HepG2 (cell line): ENCODE measurements around the gene ST6GAL2. TPM values are rescaled to one million over a fixed set of nuclear protein-coding genes. Genes with fewer than 3 reads are reported as not detected.

Experiments
- ATAC-seq: fragments of 200-7000 bp; cut with Tn5 transposase; 3 replicates; pipeline ENCODE4 v1.9.1; 2020; ENCODE audit warnings: mild to moderate bottlenecking, moderate library complexity
- BruUV-seq: library from RNA; stranded (reverse); fragments of 400-500 nt; replicated peaks from 2 replicates; lab custom pipeline; 2021; lab: Mats Ljungman, UMichigan
- CTCF ChIA-PET: fragments of 300-600 bp; formaldehyde crosslinking; extraction: SDS; loops from one replicate; lab custom pipeline; 2021; ENCODE audit warnings: low total read pairs, inconsistent platforms, low intra/inter-chr PET ratio; lab: Yijun Ruan, JAX
- POLR2A ChIA-PET: fragments of 350-600 bp; sonication (Branson Sonifier 250); formaldehyde crosslinking; loops from one replicate; lab custom pipeline; 2020; ENCODE audit warnings: antibody characterized with exemption, inconsistent platforms; lab: Yijun Ruan, JAX
- DNase-seq: peaks from one replicate; pipeline ENCODE4 v3.0.0-alpha.2; 2015; ENCODE audit warnings: low spot score
- FAIRE-seq: peaks from 3 replicates; lab custom pipeline; 2011; peaks lifted over from hg19 to GRCh38; lab: Jason Lieb, UNC
- H2AFZ ChIP-seq: one replicate; pipeline ENCODE4 v1.6.1; 2011; ENCODE audit warnings: low read length, inconsistent platforms
- H3K27ac ChIP-seq: fragments of 300-600 bp; 3 replicates; pipeline ENCODE4 v1.8.0; 2011; ENCODE audit warnings: mixed run types, mild to moderate bottlenecking, mixed read lengths, low read length, inconsistent platforms; ENCODE audit not compliant: insufficient read depth; ENCODE audit errors: extremely low read length
- H3K27me3 ChIP-seq, 2 experiments: fragments of 200-600 bp in 1 of 2; 2 replicates in 1 of 2; 3 replicates in 1 of 2; pipeline versions ENCODE4 v1.6.0 to v1.8.0; 2011; ENCODE audit warnings: low read length in 2 of 2, mild to moderate bottlenecking in 2 of 2, moderate library complexity in 2 of 2, inconsistent platforms in 1 of 2; ENCODE audit not compliant: insufficient read depth in 2 of 2, control insufficient read depth in 1 of 2
- H3K36me3 ChIP-seq, 2 experiments: fragments of 200-600 bp in 1 of 2; replicated peaks in 1 of 2; 2 replicates in 1 of 2; 3 replicates in 1 of 2; pipeline versions ENCODE4 v1.5.1 to v1.8.0; 2011; ENCODE audit warnings: low read length in 2 of 2, inconsistent platforms in 1 of 2; ENCODE audit not compliant: insufficient read depth in 2 of 2, control insufficient read depth in 1 of 2
- H3K4me1 ChIP-seq: 2 replicates; pipeline ENCODE4 v1.5.1; 2012; ENCODE audit warnings: low read length, inconsistent platforms; ENCODE audit not compliant: insufficient read depth
- H3K4me2 ChIP-seq: 2 replicates; pipeline ENCODE4 v1.6.0; 2011; ENCODE audit warnings: low read depth, low read length, inconsistent platforms
- H3K4me3 ChIP-seq, 3 experiments: fragments of 200-600 bp in 1 of 3; sonication (generic), shearing (Covaris generic) in 1 of 3; replicated peaks in 1 of 3; 2 replicates each; pipeline ENCODE4 v1.5.1; 2011 to 2016; ENCODE audit warnings: low read length in 3 of 3, inconsistent platforms in 2 of 3, low read depth in 2 of 3, mild to moderate bottlenecking in 2 of 3, control low read depth in 1 of 3, mixed read lengths in 1 of 3; ENCODE audit not compliant: insufficient read depth in 1 of 3
- H3K79me2 ChIP-seq: one replicate; pipeline ENCODE4 v1.6.1; 2011; ENCODE audit warnings: low read length, inconsistent platforms; ENCODE audit not compliant: insufficient read depth
- H3K9ac ChIP-seq: 2 replicates; pipeline ENCODE4 v1.6.0; 2011; ENCODE audit warnings: mild to moderate bottlenecking, low read depth, low read length, inconsistent platforms; ENCODE audit not compliant: insufficient read depth
- H3K9me3 ChIP-seq: 2 replicates; pipeline ENCODE4 v1.5.1; 2012; ENCODE audit warnings: mild to moderate bottlenecking, low read length
- H4K20me1 ChIP-seq: 2 replicates; pipeline ENCODE4 v1.6.0; 2011; ENCODE audit warnings: inconsistent platforms, mild to moderate bottlenecking, low read length, moderate library complexity; ENCODE audit not compliant: insufficient read depth
- CREB1 ChIP-seq, 2 experiments: fragments of 450-650 bp in 1 of 2; IDR thresholded peaks; 2 replicates each; pipeline ENCODE4 v1.6.1; 2016 to 2017; ENCODE audit warnings: control low read depth in 1 of 2, mild to moderate bottlenecking in 1 of 2, missing compliant biosample characterization in 1 of 2, missing genetic modification characterization in 1 of 2
- FOXP1 ChIP-seq, 2 experiments: fragments of 450-650 bp in 1 of 2; IDR thresholded peaks; 2 replicates each; pipeline ENCODE4 v1.6.1; 2017 to 2018; ENCODE audit warnings: antibody characterized with exemption in 1 of 2
- IRX3 ChIP-seq: sonication (generic); formaldehyde crosslinking; IDR thresholded peaks from 2 replicates; pipeline ENCODE4 v1.8.1; 2023; ENCODE audit warnings: mild to moderate bottlenecking, low read depth, missing genetic modification reagents, borderline replicate concordance
- MAFF ChIP-seq: IDR thresholded peaks from 2 replicates; pipeline ENCODE4 v1.6.1; 2011; ENCODE audit warnings: low read depth, low read length, improper control_type of control experiment
- SMAD9 ChIP-seq: sonication (generic); formaldehyde crosslinking; IDR thresholded peaks from 2 replicates; pipeline ENCODE4 v1.5.1; 2020; ENCODE audit warnings: mild to moderate bottlenecking, missing genetic modification reagents
- TEAD2 ChIP-seq: sonication (generic); formaldehyde crosslinking; IDR thresholded peaks from 2 replicates; pipeline ENCODE4 v1.9.0; 2021; ENCODE audit warnings: missing genetic modification reagents
- TP53 ChIP-seq: sonication (generic); formaldehyde crosslinking; conservative IDR thresholded peaks from 2 replicates; pipeline ENCODE4 v1.4.0; 2020; ENCODE audit warnings: missing genetic modification reagents
- ZMAT3 ChIP-seq: sonication (generic); formaldehyde crosslinking; conservative IDR thresholded peaks from 2 replicates; pipeline ENCODE4 v1.7.0; 2021; ENCODE audit warnings: missing genetic modification reagents
- ZMYM3 ChIP-seq: sonication (generic); formaldehyde crosslinking; IDR thresholded peaks from 2 replicates; pipeline ENCODE4 v1.5.1; 2020; ENCODE audit warnings: mild to moderate bottlenecking, missing genetic modification reagents
- ZNF121 ChIP-seq: sonication (generic); formaldehyde crosslinking; IDR thresholded peaks from 2 replicates; pipeline ENCODE4 v1.5.0; 2020; ENCODE audit warnings: mild to moderate bottlenecking, missing genetic modification reagents
- ZNF318 ChIP-seq: sonication (generic); formaldehyde crosslinking; IDR thresholded peaks from 2 replicates; pipeline ENCODE4 v1.4.0; 2020; ENCODE audit warnings: mild to moderate bottlenecking, missing genetic modification reagents
- ZNF331 ChIP-seq: sonication (generic); formaldehyde crosslinking; IDR thresholded peaks from 2 replicates; pipeline ENCODE4 v1.4.0; 2020; ENCODE audit warnings: missing genetic modification reagents
- ZNF572 ChIP-seq: sonication (generic); formaldehyde crosslinking; IDR thresholded peaks from 2 replicates; pipeline ENCODE4 v1.5.1; 2020; ENCODE audit warnings: mild to moderate bottlenecking, missing genetic modification reagents
- ZNF607 ChIP-seq: sonication (generic); formaldehyde crosslinking; IDR thresholded peaks from 2 replicates; pipeline ENCODE4 v1.5.1; 2020; ENCODE audit warnings: missing genetic modification reagents, mild to moderate bottlenecking, borderline replicate concordance
- ZNF614 ChIP-seq: IDR thresholded peaks from 2 replicates; pipeline ENCODE4 v1.6.1; 2018; ENCODE audit warnings: missing biosample characterization, missing genetic modification reagents, inconsistent platforms, borderline replicate concordance
- WGBS: methylation state at CpG from one replicate; pipeline ENCODE4 v1.1.6; 2017; ENCODE audit warnings: low lambda C conversion rate; 5-methylcytosine and 5-hydroxymethylcytosine counted together
- in situ Hi-C: cut with HindIII; loops from 2 replicates; pipeline ENCODE4 v1.10.0; 2017; ENCODE audit warnings: low pct_unique_long_range_greater_than_20kb; ENCODE audit not compliant: extremely low pct_ligation_motif_present
- intact Hi-C: fragments of 100-400 bp; cut with micrococcal nuclease; formaldehyde crosslinking; loops from one replicate; pipeline ENCODE4 v1.10.0; 2022; ENCODE audit not compliant: unreplicated experiment
- polyA plus RNA-seq, 8 experiments: library from polyadenylated mRNA; depleted of rRNA in 3 of 8; stranded (reverse) in 7 of 8; unstranded in 1 of 8; fragments of >200 nt; fragmentation: Illumina TruSeq in 4 of 8; extraction: Trizol in 4 of 8; gene quantifications; 2 replicates each; pipeline versions ENCODE4 v1.2.1 to v1.2.3, GENCODE V29; 2011 to 2016; ENCODE audit warnings: low read depth in 4 of 8, missing spikeins in 1 of 8, mixed read lengths in 1 of 8; ENCODE audit not compliant: insufficient read depth in 1 of 8
- total RNA-seq, 5 experiments: library from RNA; depleted of rRNA; stranded (reverse); fragments of >200 nt; fragmentation: Illumina TruSeq; extraction: Trizol; gene quantifications; 2 replicates each; pipeline ENCODE4 v1.2.3, GENCODE V29; 2016; ENCODE audit warnings: low read depth in 1 of 5
- TF ChIP-seq, protein P1 (sequence below): sonication (generic); formaldehyde crosslinking; IDR thresholded peaks from 2 replicates; pipeline ENCODE4 v1.4.0; 2020; ENCODE audit warnings: missing genetic modification reagents, low read depth, mild to moderate bottlenecking, borderline replicate concordance

ST6GAL2 gene
- total and polyA plus RNA-seq, 2 of the 13 experiments (the other 11 are each of a cell fraction or from before 2014, with no cell fraction given): not detected

DNA sequence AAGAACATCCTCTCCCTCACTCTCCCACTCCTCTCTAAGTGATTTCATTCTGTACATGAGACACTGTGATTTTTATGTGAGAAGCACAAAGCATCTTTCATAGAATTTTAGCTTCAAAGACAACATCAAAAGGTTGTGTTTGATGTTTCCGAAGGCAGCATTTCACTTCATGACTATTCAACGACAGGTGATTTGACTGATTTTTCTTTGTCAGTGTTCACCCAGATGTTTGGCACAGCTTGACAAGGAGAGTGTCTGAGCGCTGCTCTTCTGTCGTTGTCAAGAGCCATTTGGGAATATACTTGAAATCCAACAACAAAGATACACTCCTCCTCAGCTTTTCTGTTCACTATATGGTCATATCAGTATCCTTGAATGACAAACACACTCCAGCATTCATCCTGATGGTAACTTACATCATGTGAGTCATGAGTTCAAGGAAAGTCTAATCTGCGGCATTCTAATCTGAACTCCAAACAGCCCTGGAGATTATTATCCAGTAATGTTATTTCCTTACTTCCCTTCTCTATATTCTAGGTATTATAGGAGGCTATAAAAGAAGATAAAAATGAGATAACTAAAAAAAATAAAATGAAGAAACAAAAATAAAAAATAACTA, 45.9 kb upstream of the ST6GAL2 start (continued):
- no peak for TF ChIP-seq ZNF607 (CRISPR knock-in tag)
- TF ChIP-seq MAFF: no peak
- TF ChIP-seq CREB1 (IDR thresholded peaks at IDR 0.05): no peak
- TF ChIP-seq CREB1 (CRISPR knock-in tag; IDR thresholded peaks at IDR 0.05): no peak
- TF ChIP-seq SMAD9 (CRISPR knock-in tag): no peak

GRCh38 chr2:106921451-106921850, 35.5 kb upstream of the ST6GAL2 start:
- Histone ChIP-seq H3K4me1 (no peaks in the 10 kb centered on the region), H3K4me3 (no peak overlapping the region), H3K4me2 (no peak overlapping the region), H3K27ac (no peak overlapping the region), H3K9me3 (peaks cover 33% of the 10 kb centered on the region), H3K27me3 (no peaks in the 10 kb centered on the region), H4K20me1 (no peaks in the 10 kb centered on the region), H3K9ac (no peak overlapping the region), H3K79me2 (no peaks in the 10 kb centered on the region), H2AFZ (no peak overlapping the region), H3K36me3 (no peaks in the 10 kb centered on the region)
- BruUV-seq: no TSS peak
- CTCF ChIA-PET: no interaction called here
- in situ Hi-C loops (no loop called here), intact Hi-C loops (no loop called here)
- no peak for ATAC-seq
- POLR2A ChIA-PET: no interaction called here
- WGBS: 6% methylated on average over 1 of the region's 1 CpG
- no peak for DNase-seq
- no peak for FAIRE-seq
- TF ChIP-seq ZNF614 (no peak), FOXP1 (IDR thresholded peaks at IDR 0.05) (no peak), FOXP1 (CRISPR knock-in tag; IDR thresholded peaks at IDR 0.05) (no peak), IRX3 (CRISPR knock-in tag) (no peak), ZNF121 (CRISPR knock-in tag) (no peak), TEAD2 (CRISPR knock-in tag) (no peak), ZMYM3 (CRISPR knock-in tag) (no peak), ZNF572 (CRISPR knock-in tag) (no peak), TP53 (CRISPR knock-in tag) (no peak), ZNF331 (no peak), ZMAT3 (CRISPR knock-in tag) (no peak), ZNF318 (CRISPR knock-in tag) (no peak)
- TF ChIP-seq, protein P1, sequence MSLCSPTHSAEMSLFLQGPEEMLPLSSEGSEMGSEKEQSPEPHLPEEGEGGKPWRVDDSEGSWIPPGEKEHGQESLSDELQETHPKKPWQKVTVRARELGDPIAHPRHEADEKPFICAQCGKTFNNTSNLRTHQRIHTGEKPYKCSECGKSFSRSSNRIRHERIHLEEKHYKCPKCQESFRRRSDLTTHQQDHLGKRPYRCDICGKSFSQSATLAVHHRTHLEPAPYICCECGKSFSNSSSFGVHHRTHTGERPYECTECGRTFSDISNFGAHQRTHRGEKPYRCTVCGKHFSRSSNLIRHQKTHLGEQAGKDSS (CRISPR knock-in tag): no peak
